ENCODE measurements around the gene LATS1. TPM values are rescaled to one million over a fixed set of nuclear protein-coding genes. Genes with fewer than 3 reads are reported as not detected.

LATS1 gene
- polyA plus RNA-seq, 1 of the 3 experiments (the other 2 are of a cell fraction): 6.9 TPM

DNA sequence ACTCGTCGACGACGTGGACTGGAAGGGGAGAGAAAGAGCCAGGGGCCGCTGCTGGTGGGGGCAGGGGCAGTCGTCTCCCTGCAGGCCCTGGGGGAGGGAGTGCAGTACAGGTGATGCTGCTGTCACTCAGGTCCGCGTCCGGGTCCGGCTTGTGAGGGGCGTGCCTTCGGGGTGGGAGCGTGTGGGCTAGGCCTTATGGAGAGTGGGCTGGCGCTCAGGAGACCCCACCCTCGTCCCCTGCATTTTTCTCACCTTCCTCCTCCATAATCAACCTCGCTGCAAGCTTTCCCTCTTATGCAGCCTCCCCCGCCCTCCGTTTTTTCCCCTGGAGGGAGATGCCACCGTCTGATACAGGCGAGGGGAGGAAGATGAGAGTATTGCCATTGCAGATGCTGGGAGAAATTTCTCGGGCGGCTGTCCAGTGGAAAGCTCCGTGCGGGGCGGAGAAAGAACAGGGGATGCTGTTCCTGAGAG lies 32.3 kb upstream of the LATS1 start:
- H3K9ac ChIP-seq: peak overlapping the region; percentile 80
- whole genome bisulfite sequencing (ENCODE audit: low lambda C conversion rate): 0% methylated on average over 9 of the region's 25 CpGs

DNA sequence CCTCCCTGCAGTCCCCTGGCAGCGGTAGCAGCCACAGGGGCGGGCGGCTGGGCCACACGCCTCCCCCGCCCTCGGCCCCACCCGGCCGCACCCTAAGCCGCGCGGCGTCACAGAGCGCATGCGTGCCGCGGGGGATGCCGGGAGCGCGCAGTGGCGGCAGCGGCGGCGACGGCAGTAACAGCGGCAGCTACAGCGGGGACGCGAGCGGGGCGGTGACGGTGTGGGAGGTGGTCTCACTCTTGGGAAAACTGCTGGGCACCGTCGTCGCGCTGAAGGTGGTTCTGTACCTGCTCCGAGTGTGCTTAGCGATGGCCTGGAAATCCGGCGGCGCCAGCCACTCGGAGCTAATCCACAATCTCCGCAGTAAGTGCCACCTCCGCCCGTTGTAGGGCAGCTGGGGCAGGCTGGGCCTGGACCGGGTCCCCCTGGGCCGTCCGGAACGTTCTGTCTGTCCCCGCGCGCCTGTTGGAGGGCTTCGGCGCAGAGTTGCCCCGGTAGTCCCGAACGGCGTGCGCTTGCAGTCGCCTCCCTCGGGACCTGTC lies 31.8 kb upstream of the LATS1 start, which contains the start of gene PCMT1:
PCMT1 (plus strand) TSS at position 148 of the 542 bp plus-strand sequence; CDS start at position 309, 161 bp downstream.
- POLR2A ChIA-PET: interaction anchor here (1.2 kb wide), 1 partner anchor 32 kb away, joined by 8 read pairs; the partner anchor contains the start of gene LATS1
- no peaks in the 10 kb centered on the region for H3K36me3 ChIP-seq (replicated peaks in 1 of 2; ENCODE audit: control insufficient read depth in 1 of 2, insufficient read depth in 2 of 2, low read length in 1 of 2)
- H3K4me1 ChIP-seq (ENCODE audit: control insufficient read depth in 1 of 2, insufficient read depth in 2 of 2, low read depth in 1 of 2, low read length in 1 of 2): peaks cover 0 to 5% of the 10 kb centered on the region in 2 experiments; a peak in 2 of 4 replicates
- peaks cover 18% of the 10 kb centered on the region for H3F3A ChIP-seq (replicated peaks; ENCODE audit: insufficient read depth)
- CTCF ChIA-PET: interaction anchor here (1.2 to 1.9 kb wide), 3 partner anchors 22 to 32 kb away, joined by 3 to 4 read pairs (median 3); partner anchors contain the start of gene LATS1
- no peaks in the 10 kb centered on the region for H3K9me2 ChIP-seq
- H3K9me3 ChIP-seq: no peaks in the 10 kb centered on the region
- DNase-seq: peak; percentile 97
- H3K27me3 ChIP-seq (ENCODE audit: insufficient read depth): no peaks in the 10 kb centered on the region
- peaks cover 21% of the 10 kb centered on the region; the same call in 1 of the 2 replicates for H4K20me1 ChIP-seq (ENCODE audit: insufficient read depth)
- peak within 1 kb of the TSS; percentile 89; the same call in 1 of the 2 replicates for H2AFZ ChIP-seq (ENCODE audit: low read depth)
- peaks cover 67% of the 10 kb centered on the region for H3K79me2 ChIP-seq (ENCODE audit: insufficient read depth)
- peak within 1 kb of the TSS; percentile 70 to 79 for H3K27ac ChIP-seq (ENCODE audit: low read depth in 2 of 2, low read length in 1 of 2)
- H3K9ac ChIP-seq: peak within 1 kb of the TSS; percentile 80
- peak within 1 kb of the TSS; percentile 85 to 98 for H3K4me3 ChIP-seq (ENCODE audit: low read depth in 2 of 2, low read length in 1 of 2)
- WGBS (ENCODE audit: low lambda C conversion rate): 0% methylated on average over 7 of the region's 60 CpGs
- peak within 1 kb of the TSS; percentile 89 for H3K4me2 ChIP-seq
- TF ChIP-seq, protein P1, sequence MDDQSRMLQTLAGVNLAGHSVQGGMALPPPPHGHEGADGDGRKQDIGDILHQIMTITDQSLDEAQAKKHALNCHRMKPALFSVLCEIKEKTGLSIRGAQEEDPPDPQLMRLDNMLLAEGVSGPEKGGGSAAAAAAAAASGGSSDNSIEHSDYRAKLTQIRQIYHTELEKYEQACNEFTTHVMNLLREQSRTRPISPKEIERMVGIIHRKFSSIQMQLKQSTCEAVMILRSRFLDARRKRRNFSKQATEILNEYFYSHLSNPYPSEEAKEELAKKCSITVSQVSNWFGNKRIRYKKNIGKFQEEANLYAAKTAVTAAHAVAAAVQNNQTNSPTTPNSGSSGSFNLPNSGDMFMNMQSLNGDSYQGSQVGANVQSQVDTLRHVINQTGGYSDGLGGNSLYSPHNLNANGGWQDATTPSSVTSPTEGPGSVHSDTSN (IDR thresholded peaks at IDR 0.05): no peak
- TF ChIP-seq, protein P2, sequence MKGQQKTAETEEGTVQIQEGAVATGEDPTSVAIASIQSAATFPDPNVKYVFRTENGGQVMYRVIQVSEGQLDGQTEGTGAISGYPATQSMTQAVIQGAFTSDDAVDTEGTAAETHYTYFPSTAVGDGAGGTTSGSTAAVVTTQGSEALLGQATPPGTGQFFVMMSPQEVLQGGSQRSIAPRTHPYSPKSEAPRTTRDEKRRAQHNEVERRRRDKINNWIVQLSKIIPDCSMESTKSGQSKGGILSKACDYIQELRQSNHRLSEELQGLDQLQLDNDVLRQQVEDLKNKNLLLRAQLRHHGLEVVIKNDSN (IDR thresholded peaks at IDR 0.05; ENCODE audit: borderline replicate concordance, low read depth): no peak
- TF ChIP-seq GABPA (IDR thresholded peaks at IDR 0.05; ENCODE audit: low read depth) (peak; percentile 36; the same call in 1 of the 2 replicates), GATA2 (CRISPR knock-in tag; IDR thresholded peaks at IDR 0.05) (no peak), NRF1 (IDR thresholded peaks at IDR 0.05; ENCODE audit: low read depth, low read length) (peak; percentile 73), MXI1 (IDR thresholded peaks at IDR 0.05; ENCODE audit: low read depth, low read length) (peak; percentile 70), TAF1 (IDR thresholded peaks at IDR 0.05; ENCODE audit: borderline replicate concordance, low read depth, low read length) (peak; percentile 29; the same call in 1 of the 2 replicates), EP300 (IDR thresholded peaks at IDR 0.05; ENCODE audit: borderline replicate concordance in 1 of 2, low read depth in 1 of 2, low read length in 1 of 2) (no peak), RAD21 (IDR thresholded peaks at IDR 0.05; ENCODE audit: low read length) (no peak)
- TF ChIP-seq, protein P3, sequence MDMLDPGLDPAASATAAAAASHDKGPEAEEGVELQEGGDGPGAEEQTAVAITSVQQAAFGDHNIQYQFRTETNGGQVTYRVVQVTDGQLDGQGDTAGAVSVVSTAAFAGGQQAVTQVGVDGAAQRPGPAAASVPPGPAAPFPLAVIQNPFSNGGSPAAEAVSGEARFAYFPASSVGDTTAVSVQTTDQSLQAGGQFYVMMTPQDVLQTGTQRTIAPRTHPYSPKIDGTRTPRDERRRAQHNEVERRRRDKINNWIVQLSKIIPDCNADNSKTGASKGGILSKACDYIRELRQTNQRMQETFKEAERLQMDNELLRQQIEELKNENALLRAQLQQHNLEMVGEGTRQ (IDR thresholded peaks at IDR 0.05; ENCODE audit: borderline replicate concordance, low read depth, low read length): no peak

More for the DNA sequence above, 32.3 kb upstream of the LATS1 start:
- H3K27ac ChIP-seq (ENCODE audit: low read depth in 2 of 2, low read length in 1 of 2): peak overlapping the region; percentile 70 to 79
- 0 out of 2 replicates have a peak, but pooled peaks have one; percentile 36 for TF ChIP-seq GATA2 (CRISPR knock-in tag; IDR thresholded peaks at IDR 0.05)
- no peak for TF ChIP-seq FOXM1 (IDR thresholded peaks at IDR 0.05; ENCODE audit: low read depth)
- TF ChIP-seq GABPA (IDR thresholded peaks at IDR 0.05; ENCODE audit: low read depth): no peak
- TF ChIP-seq MXI1 (IDR thresholded peaks at IDR 0.05; ENCODE audit: low read depth, low read length): peak; percentile 21; the same call in 1 of the 2 replicates
- no peak for TF ChIP-seq RCOR1 (IDR thresholded peaks at IDR 0.05; ENCODE audit: low read length)
- no peak for TF ChIP-seq EP300 (IDR thresholded peaks at IDR 0.05; ENCODE audit: borderline replicate concordance in 1 of 2, low read depth in 1 of 2, low read length in 1 of 2)
- TF ChIP-seq, protein P4, sequence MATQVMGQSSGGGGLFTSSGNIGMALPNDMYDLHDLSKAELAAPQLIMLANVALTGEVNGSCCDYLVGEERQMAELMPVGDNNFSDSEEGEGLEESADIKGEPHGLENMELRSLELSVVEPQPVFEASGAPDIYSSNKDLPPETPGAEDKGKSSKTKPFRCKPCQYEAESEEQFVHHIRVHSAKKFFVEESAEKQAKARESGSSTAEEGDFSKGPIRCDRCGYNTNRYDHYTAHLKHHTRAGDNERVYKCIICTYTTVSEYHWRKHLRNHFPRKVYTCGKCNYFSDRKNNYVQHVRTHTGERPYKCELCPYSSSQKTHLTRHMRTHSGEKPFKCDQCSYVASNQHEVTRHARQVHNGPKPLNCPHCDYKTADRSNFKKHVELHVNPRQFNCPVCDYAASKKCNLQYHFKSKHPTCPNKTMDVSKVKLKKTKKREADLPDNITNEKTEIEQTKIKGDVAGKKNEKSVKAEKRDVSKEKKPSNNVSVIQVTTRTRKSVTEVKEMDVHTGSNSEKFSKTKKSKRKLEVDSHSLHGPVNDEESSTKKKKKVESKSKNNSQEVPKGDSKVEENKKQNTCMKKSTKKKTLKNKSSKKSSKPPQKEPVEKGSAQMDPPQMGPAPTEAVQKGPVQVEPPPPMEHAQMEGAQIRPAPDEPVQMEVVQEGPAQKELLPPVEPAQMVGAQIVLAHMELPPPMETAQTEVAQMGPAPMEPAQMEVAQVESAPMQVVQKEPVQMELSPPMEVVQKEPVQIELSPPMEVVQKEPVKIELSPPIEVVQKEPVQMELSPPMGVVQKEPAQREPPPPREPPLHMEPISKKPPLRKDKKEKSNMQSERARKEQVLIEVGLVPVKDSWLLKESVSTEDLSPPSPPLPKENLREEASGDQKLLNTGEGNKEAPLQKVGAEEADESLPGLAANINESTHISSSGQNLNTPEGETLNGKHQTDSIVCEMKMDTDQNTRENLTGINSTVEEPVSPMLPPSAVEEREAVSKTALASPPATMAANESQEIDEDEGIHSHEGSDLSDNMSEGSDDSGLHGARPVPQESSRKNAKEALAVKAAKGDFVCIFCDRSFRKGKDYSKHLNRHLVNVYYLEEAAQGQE (IDR thresholded peaks at IDR 0.05; ENCODE audit: low read depth, low read length): peak; percentile 80
- TF ChIP-seq, protein P5, sequence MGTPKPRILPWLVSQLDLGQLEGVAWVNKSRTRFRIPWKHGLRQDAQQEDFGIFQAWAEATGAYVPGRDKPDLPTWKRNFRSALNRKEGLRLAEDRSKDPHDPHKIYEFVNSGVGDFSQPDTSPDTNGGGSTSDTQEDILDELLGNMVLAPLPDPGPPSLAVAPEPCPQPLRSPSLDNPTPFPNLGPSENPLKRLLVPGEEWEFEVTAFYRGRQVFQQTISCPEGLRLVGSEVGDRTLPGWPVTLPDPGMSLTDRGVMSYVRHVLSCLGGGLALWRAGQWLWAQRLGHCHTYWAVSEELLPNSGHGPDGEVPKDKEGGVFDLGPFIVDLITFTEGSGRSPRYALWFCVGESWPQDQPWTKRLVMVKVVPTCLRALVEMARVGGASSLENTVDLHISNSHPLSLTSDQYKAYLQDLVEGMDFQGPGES (IDR thresholded peaks at IDR 0.05; ENCODE audit: low read depth, low read length): no peak
- peak overlapping the region; percentile 89; the same call in 1 of the 2 replicates for H2AFZ ChIP-seq (ENCODE audit: low read depth)
- peaks cover 67% of the 10 kb centered on the region for H3K79me2 ChIP-seq (ENCODE audit: insufficient read depth)
- POLR2A ChIA-PET: interaction anchor here (1.2 kb wide), 1 partner anchor 32 kb away, joined by 8 read pairs; the partner anchor contains the start of gene LATS1
- H3K36me3 ChIP-seq (replicated peaks in 1 of 2; ENCODE audit: control insufficient read depth in 1 of 2, insufficient read depth in 2 of 2, low read length in 1 of 2): no peaks in the 10 kb centered on the region
- H4K20me1 ChIP-seq (ENCODE audit: insufficient read depth): peaks cover 22% of the 10 kb centered on the region; the same call in 1 of the 2 replicates
- peak overlapping the region; percentile 89 for H3K4me2 ChIP-seq
- CTCF ChIA-PET: interaction anchor here (1.2 to 1.3 kb wide), 2 partner anchors 21 to 24 kb away, joined by 3 read pairs; no protein-coding TSS in a partner anchor
- no peaks in the 10 kb centered on the region for H3K27me3 ChIP-seq (ENCODE audit: insufficient read depth)
- H3K9me3 ChIP-seq: no peaks in the 10 kb centered on the region
- peak; percentile 77 for DNase-seq
- H3K4me1 ChIP-seq (ENCODE audit: control insufficient read depth in 1 of 2, insufficient read depth in 2 of 2, low read depth in 1 of 2, low read length in 1 of 2): peaks cover 0 to 5% of the 10 kb centered on the region in 2 experiments; a peak in 2 of 4 replicates
- H3K4me3 ChIP-seq (ENCODE audit: low read depth in 2 of 2, low read length in 1 of 2): peak overlapping the region; percentile 85 to 98
- H3K9me2 ChIP-seq: no peaks in the 10 kb centered on the region
- peaks cover 18% of the 10 kb centered on the region for H3F3A ChIP-seq (replicated peaks; ENCODE audit: insufficient read depth)

Measured in SK-N-SH (cell line).